DOHH2 (cell line): Measurements from ENCODE around the gene NEBL.

ENCODE experiments used
- H3F3A ChIP-seq: fragments of 200-600 bp; sonication (generic), shearing (Covaris generic); 2 replicates; pipeline ENCODE4 v1.6.0; 2016; ENCODE audit warnings: antibody characterized with exemption, mild to moderate bottlenecking; ENCODE audit not compliant: control insufficient read depth, insufficient read depth
- H3K27ac ChIP-seq: fragments of 200-600 bp; sonication (generic); 2 replicates; pipeline ENCODE4 v1.5.1; 2014; ENCODE audit warnings: low read depth, mild to moderate bottlenecking, low read length, moderate library complexity
- H3K27me3 ChIP-seq: fragments of 200-600 bp; sonication (generic); 2 replicates; pipeline ENCODE4 v1.6.1; 2014; ENCODE audit warnings: mild to moderate bottlenecking, low read length, mixed read lengths; ENCODE audit not compliant: control insufficient read depth
- H3K36me3 ChIP-seq: fragments of 200-600 bp; sonication (generic); 2 replicates; pipeline ENCODE4 v1.6.1; 2014; ENCODE audit warnings: mild to moderate bottlenecking, low read length, moderate library complexity, mixed read lengths; ENCODE audit not compliant: control insufficient read depth
- H3K4me1 ChIP-seq: fragments of 200-600 bp; sonication (generic); 2 replicates; pipeline ENCODE4 v1.6.1; 2014; ENCODE audit warnings: mild to moderate bottlenecking, low read length, mixed read lengths; ENCODE audit not compliant: control insufficient read depth
- H3K4me2 ChIP-seq: fragments of 200-600 bp; sonication (generic); 2 replicates; pipeline ENCODE4 v1.6.0; 2014; ENCODE audit warnings: mild to moderate bottlenecking, low read length, moderate library complexity
- H3K4me3 ChIP-seq: fragments of 200-600 bp; sonication (generic); 2 replicates; pipeline ENCODE4 v1.5.1; 2014; ENCODE audit warnings: mild to moderate bottlenecking, low read length, mixed read lengths
- H3K79me2 ChIP-seq: fragments of 200-600 bp; sonication (generic); 2 replicates; pipeline ENCODE4 v1.6.1; 2014; ENCODE audit warnings: mild to moderate bottlenecking, low read length, mixed read lengths; ENCODE audit not compliant: control insufficient read depth
- H3K9me2 ChIP-seq: fragments of 200-600 bp; sonication (generic); replicated peaks from 2 replicates; pipeline ENCODE4 v1.6.1; 2014; ENCODE audit warnings: mild to moderate bottlenecking, low read length, mixed read lengths; ENCODE audit not compliant: control insufficient read depth
- H3K9me3 ChIP-seq: fragments of 200-600 bp; sonication (generic); 2 replicates; pipeline ENCODE4 v1.6.1; 2014; ENCODE audit warnings: antibody characterized with exemption, low read length, mixed read lengths; ENCODE audit not compliant: control insufficient read depth, insufficient read depth
- H4K20me1 ChIP-seq: fragments of 200-600 bp; sonication (generic); 2 replicates; pipeline ENCODE4 v1.6.0; 2014; ENCODE audit warnings: low read depth, mild to moderate bottlenecking, antibody characterized with exemption, low read length, moderate library complexity; ENCODE audit not compliant: control insufficient read depth, insufficient read depth
- CTCF ChIP-seq: fragments of 200-600 bp; sonication (generic); IDR thresholded peaks from one replicate; pipeline ENCODE4 v1.5.1; 2014; ENCODE audit warnings: antibody characterized with exemption, mild to moderate bottlenecking, low read depth, low read length; ENCODE audit not compliant: poor library complexity, severe bottlenecking
- EZH2phosphoT487 ChIP-seq: fragments of 200-600 bp; sonication (generic); IDR thresholded peaks from 2 replicates; pipeline ENCODE4 v1.6.1; 2017; ENCODE audit warnings: borderline replicate concordance, mild to moderate bottlenecking, antibody characterized with exemption, low read length, moderate library complexity, mixed read lengths

The NEBL gene

GRCh38 chr10:20737107-20737506 is 160.0 kb downstream of the NEBL start:
- no peaks in the 10 kb centered on the region for H4K20me1 ChIP-seq
- H3K36me3 ChIP-seq, result no peaks in the 10 kb centered on the region

More at GRCh38 chr10:20737107-20737506, 160.0 kb downstream of the NEBL start:
- no peaks in the 10 kb centered on the region for H3K27me3 ChIP-seq
- H3K27ac ChIP-seq, result no peak overlapping the region
- H3K4me2 ChIP-seq, result no peak overlapping the region
- no peak overlapping the region for H3K4me3 ChIP-seq
- TF ChIP-seq CTCF (no peak), EZH2phosphoT487 (no peak)
- no peaks in the 10 kb centered on the region for H3K79me2 ChIP-seq
- H3K9me3 ChIP-seq, result no peaks in the 10 kb centered on the region
- H3F3A ChIP-seq, result no peaks in the 10 kb centered on the region
- no peaks in the 10 kb centered on the region for H3K4me1 ChIP-seq
- no peaks in the 10 kb centered on the region for H3K9me2 ChIP-seq
